Dermis blood vessel endothelial cell (primary cell): ENCODE data around the gene SEL1L3. TPM values are rescaled to one million over a fixed set of nuclear protein-coding genes. Genes with fewer than 3 reads are reported as not detected.

Experiments
- DNase-seq: peaks from one replicate; pipeline ENCODE4 v3.0.0; 2010
- total RNA-seq: library from RNA; depleted of rRNA; stranded (reverse); fragments of >200 nt; gene quantifications from 2 replicates; pipeline ENCODE4 v1.2.3, GENCODE V29; 2014

Gene SEL1L3
- total RNA-seq, 1 donor from 2014 or later = 74.2 TPM

GRCh38 chr4:25786497-25787065, 76.2 kb downstream of the SEL1L3 start:
- DNase-seq = no peak

GRCh38 chr4:25783943-25784342, 78.8 kb downstream of the SEL1L3 start:
- peak; percentile 58 for DNase-seq

GRCh38 chr4:25783126-25783525, 79.7 kb downstream of the SEL1L3 start:
- no peak for DNase-seq

- no peak for DNase-seq
These were observed 80.3 kb downstream of the SEL1L3 start for GRCh38 chr4:25782482-25782881.

- DNase-seq = no peak
These were observed 83.8 kb downstream of the SEL1L3 start for GRCh38 chr4:25779021-25779420.

GRCh38 chr4:25776795-25777194, 86.0 kb downstream of the SEL1L3 start:
- DNase-seq = no peak

GRCh38 chr4:25775166-25775565, 87.6 kb downstream of the SEL1L3 start:
- DNase-seq = no peak

GRCh38 chr4:25773358-25773757, 89.4 kb downstream of the SEL1L3 start:
- DNase-seq = no peak

GRCh38 chr4:25771672-25772071, 91.1 kb downstream of the SEL1L3 start:
- DNase-seq = no peak

- DNase-seq = no peak
These were observed 91.9 kb downstream of the SEL1L3 start for GRCh38 chr4:25770847-25771246.

GRCh38 chr4:25769251-25769650, 93.5 kb downstream of the SEL1L3 start:
- DNase-seq = no peak

GRCh38 chr4:25767877-25768725, 94.7 kb downstream of the SEL1L3 start:
- DNase-seq = peak; percentile 87

- no peak for DNase-seq
These were observed 102.2 kb downstream of the SEL1L3 start for GRCh38 chr4:25760518-25761157.

GRCh38 chr4:25760048-25760447, 102.7 kb downstream of the SEL1L3 start:
- DNase-seq = no peak

- no peak for DNase-seq
These were observed 103.7 kb downstream of the SEL1L3 start for GRCh38 chr4:25759101-25759500.

GRCh38 chr4:25757452-25757851, 105.3 kb downstream of the SEL1L3 start:
- DNase-seq = no peak

- DNase-seq = no peak
These were observed 106.3 kb downstream of the SEL1L3 start for GRCh38 chr4:25756503-25756902.

GRCh38 chr4:25755911-25756310, 106.9 kb downstream of the SEL1L3 start:
- DNase-seq = no peak

GRCh38 chr4:25753239-25753638, 109.5 kb downstream of the SEL1L3 start:
- no peak for DNase-seq

GRCh38 chr4:25750874-25751273, 111.9 kb downstream of the SEL1L3 start:
- DNase-seq = no peak

GRCh38 chr4:25749150-25749794, 113.5 kb downstream of the SEL1L3 start:
- DNase-seq = no peak

- no peak for DNase-seq
These were observed 118.8 kb downstream of the SEL1L3 start for GRCh38 chr4:25743971-25744370.

GRCh38 chr4:25729564-25729963, 133.2 kb downstream of the SEL1L3 start:
- no peak for DNase-seq
